GM12874 (cell line): ENCODE measurements around the gene MYL6B.

Experiments
- CTCF ChIP-seq: IDR thresholded peaks from 2 replicates; pipeline ENCODE4 v1.5.1; 2011; ENCODE audit warnings: low read depth, mild to moderate bottlenecking, control low read depth, low read length, moderate library complexity; ENCODE audit not compliant: insufficient read depth

The MYL6B gene

GRCh38 chr12:56157201-56158028 lies 5.0 kb downstream of the MYL6B start:
- TF ChIP-seq CTCF, result peak; percentile 57

- no peak for TF ChIP-seq CTCF
Observed at GRCh38 chr12:56158029-56158925, 5.9 kb downstream of the MYL6B start, which contains the start of gene MYL6. Gene MYL6, plus strand, starts transcription at chr12:56158359. Its CDS starts 43 bp downstream, at chr12:56158402.

- TF ChIP-seq CTCF, result no peak
Observed at GRCh38 chr12:56158926-56159461, 6.6 kb downstream of the MYL6B start.

GRCh38 chr12:56159482-56160192 lies 7.2 kb downstream of the MYL6B start:
- TF ChIP-seq CTCF, result no peak

GRCh38 chr12:56160193-56160763 lies 7.9 kb downstream of the MYL6B start:
- TF ChIP-seq CTCF, result no peak

GRCh38 chr12:56160894-56161689 lies 8.7 kb downstream of the MYL6B start:
- no peak for TF ChIP-seq CTCF
